CD4-positive, alpha-beta T cell treated with Interleukin-12 subunit alpha and Interleukin-12 subunit beta, for 1 hour (primary cell): ENCODE results near the gene VPS11.

Source experiments
- DNase-seq: peaks from one replicate; pipeline ENCODE4 v3.0.0-alpha.2; 2020

VPS11 gene

GRCh38 chr11:119106564-119107537, 39.2 kb downstream of the VPS11 start, which contains the start of gene C2CD2L:
Gene C2CD2L (plus strand): TSS chr11:119107344. CDS start chr11:119107742, 398 bp downstream.
- peak; percentile 90 for DNase-seq

- no peak for DNase-seq
Observed at GRCh38 chr11:119107538-119108145, 40.0 kb downstream of the VPS11 start.

DNA sequence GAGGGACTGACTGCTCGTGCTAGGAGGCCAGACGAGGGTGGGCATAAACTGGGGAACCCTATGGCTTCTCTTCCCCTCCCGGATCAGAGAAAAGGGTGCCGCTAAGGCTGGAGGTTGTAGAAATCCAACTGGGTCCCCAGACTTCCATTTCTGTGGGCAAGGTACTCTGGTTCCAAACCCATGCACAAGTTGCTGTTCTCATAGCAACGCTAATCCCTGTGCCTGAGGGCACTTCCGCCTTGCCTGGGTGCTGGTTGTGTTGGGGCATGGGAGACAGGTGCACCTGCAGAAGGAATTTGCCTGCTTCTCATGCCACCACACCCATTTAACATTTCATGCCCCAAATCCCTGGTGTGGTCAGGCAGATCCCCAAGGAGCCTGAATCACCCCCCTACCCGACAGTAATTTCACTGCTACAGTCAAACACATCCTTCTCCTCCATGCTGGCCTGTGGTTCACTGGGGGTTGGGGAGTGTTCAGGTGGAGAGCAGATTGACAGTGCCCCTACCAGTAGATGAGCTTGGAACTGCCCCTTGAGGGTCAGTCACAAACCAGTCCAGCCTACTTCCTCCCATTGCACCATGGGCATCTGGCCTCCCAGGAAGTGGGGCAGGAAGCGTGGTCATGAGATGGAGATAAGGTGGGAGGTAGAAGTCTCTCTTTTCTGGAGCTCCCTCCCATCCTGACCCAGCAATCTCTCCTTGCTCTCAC, 40.7 kb downstream of the VPS11 start:
- DNase-seq: peak; percentile 37

DNA sequence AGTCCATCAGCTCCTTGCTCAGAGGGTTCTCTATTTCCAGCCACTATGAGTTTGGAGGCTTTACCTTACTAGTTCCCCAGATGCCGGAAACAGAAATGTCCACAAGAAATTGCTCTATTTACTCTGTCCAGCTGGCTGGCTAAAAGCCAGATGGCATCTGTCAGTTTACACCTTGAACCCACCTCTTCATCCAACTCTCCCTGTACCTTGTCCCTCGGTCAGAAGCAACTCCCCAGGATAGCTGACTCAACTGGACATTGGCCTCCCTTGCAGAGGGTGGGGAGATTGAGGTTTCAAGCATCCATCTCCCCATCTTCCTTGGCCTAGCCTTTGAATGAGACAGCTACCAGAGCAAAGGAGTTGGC, 41.2 kb downstream of the VPS11 start:
- DNase-seq: no peak

DNA sequence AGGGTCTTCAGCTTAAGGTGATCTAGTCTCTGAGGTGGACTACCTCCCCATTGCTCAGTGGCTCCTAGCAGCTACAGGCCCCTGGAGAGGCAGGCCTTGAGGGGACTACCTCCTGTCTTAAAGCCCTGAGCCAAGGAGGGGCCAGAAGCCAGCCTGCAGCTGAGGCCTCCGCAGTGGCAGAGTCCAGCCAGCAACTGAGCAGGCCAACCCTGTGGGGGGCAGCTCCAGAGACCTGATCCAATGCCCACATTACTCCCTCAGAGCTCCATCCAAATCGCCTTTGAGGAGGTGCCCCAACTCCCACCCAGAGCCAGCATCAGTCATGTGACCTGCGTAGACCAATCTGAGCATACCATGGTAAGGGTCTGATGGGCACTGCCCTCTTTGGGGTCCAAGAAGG, 42.2 kb downstream of the VPS11 start:
- no peak for DNase-seq

- DNase-seq: no peak
Observed at GRCh38 chr11:119110439-119110838, 42.8 kb downstream of the VPS11 start.

GRCh38 chr11:119111361-119111925, 43.8 kb downstream of the VPS11 start:
- no peak for DNase-seq

DNA sequence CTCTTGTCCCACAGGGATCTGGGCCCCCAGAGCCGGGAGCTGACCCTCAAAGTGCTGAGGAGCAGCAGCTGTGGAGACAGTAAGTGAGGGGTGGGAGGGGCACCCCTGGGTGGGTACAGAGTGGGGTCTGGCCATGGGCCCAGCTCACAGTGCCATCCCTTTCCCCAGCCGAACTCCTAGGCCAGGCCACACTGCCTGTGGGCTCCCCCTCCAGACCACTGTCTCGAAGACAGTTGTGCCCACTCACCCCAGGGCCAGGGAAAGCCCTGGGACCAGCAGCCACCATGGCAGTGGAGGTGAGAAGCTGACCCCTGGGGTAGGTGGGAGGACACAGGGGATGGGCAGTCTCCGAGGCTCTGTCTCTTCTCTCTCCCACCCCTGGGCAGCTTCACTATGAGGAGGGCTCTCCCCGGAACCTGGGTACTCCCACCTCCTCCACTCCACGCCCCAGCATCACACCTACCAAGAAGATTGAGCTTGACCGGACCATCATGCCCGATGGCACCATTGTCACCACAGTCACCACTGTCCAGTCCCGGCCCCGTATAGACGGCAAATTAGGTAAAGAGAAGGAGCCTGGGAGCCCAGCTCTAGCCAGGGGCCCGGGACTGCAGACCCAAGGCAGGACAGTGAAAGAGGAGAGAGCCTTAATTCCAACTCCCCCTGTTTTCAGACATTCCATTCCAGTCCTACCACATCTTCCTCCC, 44.8 kb downstream of the VPS11 start:
- no peak for DNase-seq

GRCh38 chr11:119113716-119114115, 46.1 kb downstream of the VPS11 start:
- no peak for DNase-seq

DNA sequence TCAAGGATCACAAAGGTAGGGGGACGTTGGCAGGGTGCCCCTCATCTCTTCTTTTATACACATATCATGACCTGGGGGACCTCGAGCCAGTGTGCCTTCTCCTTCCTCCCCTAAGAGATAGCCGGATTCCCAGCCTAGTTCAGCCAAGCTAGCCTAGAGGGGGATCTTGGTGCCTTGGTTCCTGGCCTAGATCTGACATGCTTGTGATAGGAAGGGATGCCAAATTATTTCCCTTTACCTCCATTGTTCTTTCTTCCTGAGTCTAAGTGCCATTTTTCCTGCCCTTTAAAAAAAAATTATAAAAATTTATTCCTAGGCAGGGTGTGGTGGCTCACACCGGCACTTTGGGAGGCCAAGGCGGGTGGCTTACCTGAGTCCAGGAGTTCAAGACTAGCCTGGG, 46.7 kb downstream of the VPS11 start:
- DNase-seq: no peak

DNA sequence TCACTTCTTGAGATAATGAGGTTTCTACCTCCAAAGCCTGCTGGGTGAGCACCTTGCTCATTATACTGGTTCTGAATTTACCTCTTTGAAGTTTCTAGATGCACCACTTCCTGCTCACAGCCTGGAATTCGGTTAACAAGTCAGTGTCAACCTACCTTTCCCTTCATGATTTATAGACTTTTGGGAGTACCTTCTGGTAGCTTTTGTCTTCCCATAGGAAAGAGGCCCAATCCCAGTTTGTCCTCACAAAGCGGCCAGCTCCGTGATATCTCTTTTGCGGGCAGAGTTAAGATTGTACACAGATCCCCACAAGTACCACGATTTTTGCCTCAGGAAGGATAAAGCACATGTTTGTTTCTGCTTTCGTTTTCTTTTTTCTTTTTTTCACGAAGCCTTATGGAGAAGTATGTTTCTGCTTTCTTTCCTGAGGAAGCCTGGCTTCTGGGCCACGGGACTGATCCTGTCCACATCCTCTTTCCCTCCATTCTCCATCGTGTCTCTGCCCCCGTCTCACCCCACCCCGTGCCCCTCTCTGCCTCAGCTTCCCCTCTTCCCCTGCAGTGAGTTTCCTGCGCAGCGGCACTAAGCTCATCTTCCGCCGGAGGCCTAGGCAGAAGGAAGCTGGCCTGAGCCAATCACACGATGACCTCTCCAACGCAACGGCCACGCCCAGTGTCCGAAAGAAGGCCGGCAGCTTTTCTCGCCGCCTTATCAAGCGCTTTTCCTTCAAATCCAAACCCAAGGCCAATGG, 48.0 kb downstream of the VPS11 start:
- DNase-seq: peak; percentile 38

DNA sequence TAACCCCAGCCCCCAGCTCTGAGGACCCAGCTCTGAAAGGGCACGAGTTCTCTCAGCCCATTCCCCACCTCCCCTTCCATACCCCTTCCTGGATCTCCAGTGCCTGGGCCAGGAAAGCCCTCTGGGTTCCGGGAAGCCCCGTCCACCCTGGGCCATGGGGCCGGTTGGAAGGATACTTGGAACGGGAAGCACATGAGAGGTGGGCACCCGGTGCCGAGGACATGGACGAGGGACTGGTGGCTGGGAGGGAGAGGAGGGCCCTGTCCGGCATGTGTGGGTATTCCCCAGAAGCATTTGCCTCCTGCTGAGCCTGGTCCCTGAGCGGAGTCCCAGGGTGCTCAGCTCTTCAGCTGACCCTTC, 48.6 kb downstream of the VPS11 start:
- no peak for DNase-seq

DNA sequence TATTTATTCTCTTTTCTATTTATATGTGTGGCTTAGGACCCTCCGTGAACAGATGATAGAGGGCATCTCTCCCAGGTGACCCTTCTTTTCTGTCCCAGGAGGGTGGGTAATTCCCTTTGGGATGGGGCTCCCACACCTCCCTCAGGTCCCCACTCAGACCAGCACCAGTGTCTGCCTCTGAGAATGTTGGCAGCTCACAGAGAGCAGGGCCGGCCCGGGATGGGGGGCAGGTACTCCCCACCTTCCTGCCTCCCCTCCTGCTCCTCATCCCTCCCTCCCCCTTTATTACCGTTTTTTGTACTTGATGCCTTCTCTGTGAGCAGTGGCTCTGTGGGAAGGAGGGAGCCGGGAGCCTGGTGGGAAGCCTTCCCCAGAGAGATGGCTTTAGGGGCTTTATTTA, 49.0 kb downstream of the VPS11 start:
- no peak for DNase-seq

DNA sequence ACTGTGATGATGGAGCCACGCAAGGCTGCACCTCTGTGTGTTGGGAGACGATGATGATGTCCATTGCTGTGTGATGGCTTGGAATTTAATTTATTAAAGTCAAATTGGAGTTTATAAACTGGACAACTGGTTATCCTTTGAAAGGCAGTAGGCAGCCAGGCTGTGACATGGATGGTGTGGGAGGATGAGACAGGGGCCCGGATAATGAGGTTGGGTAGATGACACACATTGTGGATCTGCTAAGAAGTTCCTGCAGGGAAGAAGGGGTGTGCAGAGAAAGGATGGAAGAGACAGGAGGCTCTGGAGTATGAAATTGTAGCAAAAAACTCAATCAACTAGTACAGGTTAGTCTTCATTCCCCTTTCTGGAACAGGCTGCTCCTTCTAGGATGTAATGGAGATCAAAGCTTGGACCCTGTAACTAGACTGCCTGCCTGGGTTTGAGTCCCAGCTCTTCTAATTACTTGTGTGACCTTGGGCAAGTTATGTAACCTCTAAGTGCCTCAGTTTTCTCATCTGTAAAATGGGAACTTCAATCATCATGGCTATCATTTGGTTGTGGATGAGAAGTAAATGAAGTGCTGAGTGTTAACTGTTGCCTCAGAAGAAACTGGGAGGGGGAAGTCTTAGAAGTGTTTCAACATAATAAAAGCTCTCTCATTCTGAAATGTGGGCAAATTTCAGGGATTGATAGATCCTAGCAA, 49.5 kb downstream of the VPS11 start:
- no peak for DNase-seq

DNA sequence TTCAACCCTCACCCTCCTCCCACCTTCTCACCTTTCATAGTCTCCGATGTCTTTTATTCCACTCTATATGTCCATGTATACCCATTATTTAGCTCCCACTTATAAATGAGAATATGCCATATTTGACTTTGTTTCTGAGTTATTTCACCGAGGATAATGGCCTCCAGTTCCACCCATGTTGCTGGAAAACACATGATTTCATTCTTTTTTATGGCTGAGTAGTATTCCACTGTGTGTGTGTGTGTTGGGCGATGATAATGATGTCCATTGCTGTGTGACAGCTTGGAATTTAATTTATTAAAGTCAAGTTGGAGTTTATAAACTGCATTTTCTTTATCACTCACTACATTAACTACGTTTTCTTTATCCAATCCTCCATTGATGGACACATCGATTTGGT, 50.6 kb downstream of the VPS11 start:
- DNase-seq: no peak

- no peak for DNase-seq
Observed at GRCh38 chr11:119118946-119119345, 51.3 kb downstream of the VPS11 start.

DNA sequence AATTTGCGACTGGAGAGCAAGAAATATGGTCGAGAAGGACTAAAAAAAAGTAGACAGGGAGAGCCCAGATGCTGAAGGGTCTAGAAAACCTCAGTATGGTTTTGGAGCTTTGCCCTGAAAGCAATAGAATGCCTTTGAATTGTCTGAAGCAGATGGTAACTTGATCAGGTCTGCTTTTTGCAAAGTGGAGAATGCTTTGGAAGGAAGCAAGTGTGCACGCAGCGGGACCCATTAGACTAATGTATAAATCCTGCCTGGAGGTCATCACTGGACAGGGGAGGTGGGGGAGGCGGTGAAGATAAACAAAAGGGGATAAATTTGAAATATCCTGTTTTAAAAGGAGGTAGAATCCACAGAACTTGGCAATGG, 53.0 kb downstream of the VPS11 start:
- no peak for DNase-seq

- DNase-seq: peak; percentile 100
Observed at GRCh38 chr11:119121008-119121810, 53.6 kb downstream of the VPS11 start, which contains the start of gene HINFP. Gene HINFP (plus strand): TSS chr11:119121580. CDS start chr11:119126945, 5,365 bp downstream.

- DNase-seq: no peak
Observed at GRCh38 chr11:119121811-119122124, 54.1 kb downstream of the VPS11 start.

DNA sequence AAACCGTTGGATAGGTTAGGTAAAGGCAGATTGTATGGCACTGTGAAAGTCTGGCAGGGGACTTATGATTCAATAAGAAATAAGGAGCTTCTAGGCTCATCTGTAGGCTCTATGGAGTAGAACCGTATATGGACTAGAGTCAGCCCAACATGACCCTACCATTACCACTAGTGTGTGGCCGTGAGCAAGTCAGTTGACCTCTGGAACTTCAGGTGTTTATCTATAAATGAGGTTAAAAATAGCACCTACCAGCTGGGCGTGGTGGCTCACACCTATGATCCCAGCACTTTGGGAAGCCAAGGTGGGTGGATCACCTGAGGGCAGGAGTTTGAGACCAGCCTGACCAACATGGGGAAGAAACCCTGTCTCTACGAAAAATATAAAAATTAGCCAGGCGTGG, 58.2 kb downstream of the VPS11 start:
- DNase-seq: no peak
